ENCODE measurements around the gene CCDC87.

- TF ChIP-seq CTCF (IDR thresholded peaks at IDR 0.05): no peak
- no peak for TF ChIP-seq POLR2A (IDR thresholded peaks at IDR 0.05)
Measured at GRCh38 chr11:66629356-66629755, 36.5 kb upstream of the CCDC87 start.
